GM12864 (cell line): ENCODE data around the gene CRK.
"Not testable (repeated sequence)": the region's sequence is repeated elsewhere in the genome, so short reads cannot be mapped to it uniquely, and the experiment has no call there.

Experiments used
- DNase-seq: peaks from one replicate; pipeline ENCODE4 v3.0.0-alpha.2; 2011; ENCODE audit warnings: low read depth
- H3K4me3 ChIP-seq: 2 replicates; pipeline ENCODE4 v1.5.1; 2011; ENCODE audit warnings: mild to moderate bottlenecking, low read depth, low read length, control low read depth
- CTCF ChIP-seq: IDR thresholded peaks from 2 replicates; pipeline ENCODE4 v1.5.1; 2011; ENCODE audit warnings: low read depth, mild to moderate bottlenecking, moderate library complexity, low read length, control low read depth, inconsistent platforms; ENCODE audit errors: missing control alignments

Gene CRK

GRCh38 chr17:1379930-1380313, 76.1 kb downstream of the CRK start:
- no peak for TF ChIP-seq CTCF
- no peak overlapping the region for H3K4me3 ChIP-seq

GRCh38 chr17:1379208-1379929, 76.7 kb downstream of the CRK start:
- no peak for TF ChIP-seq CTCF
- no peak for DNase-seq
- no peak overlapping the region for H3K4me3 ChIP-seq

More at GRCh38 chr17:1379930-1380313, 76.1 kb downstream of the CRK start:
- DNase-seq = peak; percentile 68

GRCh38 chr17:1378476-1378860, 77.6 kb downstream of the CRK start:
- not testable (repeated sequence) for DNase-seq, H3K4me3 ChIP-seq

GRCh38 chr17:1377334-1377733, 78.7 kb downstream of the CRK start:
- TF ChIP-seq CTCF = no peak
- DNase-seq = no peak
- H3K4me3 ChIP-seq = no peak overlapping the region; the same call in 1 of the 2 replicates

GRCh38 chr17:1376061-1376460, 80.0 kb downstream of the CRK start:
- no peak for TF ChIP-seq CTCF

GRCh38 chr17:1375615-1376014, 80.4 kb downstream of the CRK start:
- no peak overlapping the region for H3K4me3 ChIP-seq
- no peak for TF ChIP-seq CTCF
- DNase-seq = no peak

More at GRCh38 chr17:1376061-1376460, 80.0 kb downstream of the CRK start:
- no peak for DNase-seq
- no peak overlapping the region for H3K4me3 ChIP-seq

- no peak for DNase-seq
- TF ChIP-seq CTCF = no peak
- no peak overlapping the region for H3K4me3 ChIP-seq
Observed at GRCh38 chr17:1374431-1375177, 81.4 kb downstream of the CRK start.
